ENCODE measurements around the gene SLC66A1. TPM values are rescaled to one million over a fixed set of nuclear protein-coding genes. Genes with fewer than 3 reads are reported as not detected.

SLC66A1 gene
- total RNA-seq, 2 experiments from 2014 or later: 2.3 to 3.7 TPM

DNA sequence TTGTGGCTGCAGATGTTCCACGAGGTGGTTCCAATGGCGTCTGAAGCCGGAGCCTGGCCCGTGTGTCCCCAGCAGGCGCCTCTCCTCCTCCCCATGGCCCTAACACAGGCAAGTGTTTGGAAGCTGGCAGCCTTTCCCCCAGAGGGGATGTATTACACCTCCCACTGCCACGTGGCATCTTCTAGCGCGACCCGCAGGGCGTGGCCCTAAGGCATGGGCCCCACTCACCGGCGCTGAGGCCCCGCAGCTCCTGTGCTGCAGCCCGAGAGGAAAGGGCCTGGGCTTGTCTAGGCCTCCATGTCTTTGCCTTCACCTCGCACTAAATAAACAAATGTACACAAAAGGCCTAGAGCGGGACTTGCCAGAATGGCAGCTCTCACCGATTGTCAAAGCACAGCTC is 37.9 kb downstream of the SLC66A1 start:
- intact Hi-C loops (cut with DNase I, micrococcal nuclease): no loop called here
- ATAC-seq (ENCODE audit: poor library complexity) (no peak), DNase-seq (no peak)
- no peaks in the 10 kb centered on the region for H3K9me3 ChIP-seq (ENCODE audit: control insufficient read depth in 1 of 2, insufficient read depth in 1 of 2, low read length in 2 of 2)
- no peaks in the 10 kb centered on the region for H3K4me1 ChIP-seq (ENCODE audit: insufficient read depth, low read length)
- Mint-ChIP-seq H3K9me3 (no peaks in the 10 kb centered on the region), H3K4me3 (no peak overlapping the region), H3K27me3 (no peaks in the 10 kb centered on the region), H3K36me3 (ENCODE audit: low read depth) (peaks cover 83% of the 10 kb centered on the region), H3K27ac (no peak overlapping the region), H3K4me1 (ENCODE audit: low read depth) (no peaks in the 10 kb centered on the region)
- no peak overlapping the region for H3K4me3 ChIP-seq (ENCODE audit: low read length)
- H3K27me3 ChIP-seq (ENCODE audit: control insufficient read depth in 1 of 2, insufficient read depth in 2 of 2, low read length in 2 of 2): no peaks in the 10 kb centered on the region
- ChIA-PET POLR2A (no interaction called here), CTCF (interaction anchor here (0.7 kb wide), 1 partner anchor 180 kb away, joined by 3 read pairs; no protein-coding TSS in a partner anchor)
- no peak for TF ChIP-seq CTCF (IDR thresholded peaks at IDR 0.05)
- H3K36me3 ChIP-seq (ENCODE audit: insufficient read depth, low read length): peaks cover 80% of the 10 kb centered on the region
- no peak overlapping the region for H3K27ac ChIP-seq (ENCODE audit: low read depth in 1 of 2, low read length in 2 of 2)

DNA sequence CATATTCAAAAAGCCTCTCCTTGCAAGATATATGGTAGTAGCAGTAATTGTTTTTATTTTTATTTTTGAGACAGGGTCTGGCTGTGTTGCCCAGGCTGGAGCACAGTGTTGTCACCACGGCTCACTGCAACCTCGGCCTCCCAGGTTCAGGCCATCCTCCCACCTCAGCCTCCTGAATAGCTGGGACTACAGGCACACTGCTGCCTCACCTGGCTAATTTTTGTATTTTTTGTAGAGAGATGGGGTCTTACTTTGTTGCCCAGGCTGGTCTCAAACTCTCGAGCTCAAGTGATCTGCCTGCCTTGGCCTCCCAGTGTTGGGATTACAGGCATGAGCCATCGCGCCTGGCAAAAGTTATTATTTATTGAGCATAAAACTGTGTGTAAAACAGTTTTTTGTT is 38.4 kb downstream of the SLC66A1 start:
- Mint-ChIP-seq H3K4me1 (ENCODE audit: low read depth) (no peaks in the 10 kb centered on the region), H3K27me3 (no peaks in the 10 kb centered on the region), H3K9me3 (no peaks in the 10 kb centered on the region), H3K4me3 (no peak overlapping the region), H3K27ac (no peak overlapping the region), H3K36me3 (ENCODE audit: low read depth) (peaks cover 84% of the 10 kb centered on the region)
- no peak overlapping the region for H3K4me3 ChIP-seq (ENCODE audit: low read length)
- no peak for TF ChIP-seq CTCF (IDR thresholded peaks at IDR 0.05)
- no peak overlapping the region for H3K27ac ChIP-seq (ENCODE audit: low read depth in 1 of 2, low read length in 2 of 2)
- no peaks in the 10 kb centered on the region for H3K4me1 ChIP-seq (ENCODE audit: insufficient read depth, low read length)
- no peak for ATAC-seq (ENCODE audit: poor library complexity)
- DNase-seq: no peak
- H3K9me3 ChIP-seq (ENCODE audit: control insufficient read depth in 1 of 2, insufficient read depth in 1 of 2, low read length in 2 of 2): no peaks in the 10 kb centered on the region
- no peaks in the 10 kb centered on the region for H3K27me3 ChIP-seq (ENCODE audit: control insufficient read depth in 1 of 2, insufficient read depth in 2 of 2, low read length in 2 of 2)
- POLR2A ChIA-PET: interaction anchor here (0.7 kb wide), 1 partner anchor 433 kb away, joined by 3 read pairs; no protein-coding TSS in a partner anchor
- CTCF ChIA-PET: interaction anchor here (0.7 kb wide), 1 partner anchor 181 kb away, joined by 3 read pairs; no protein-coding TSS in a partner anchor
- intact Hi-C loops (cut with DNase I, micrococcal nuclease): no loop called here
- H3K36me3 ChIP-seq (ENCODE audit: insufficient read depth, low read length): peaks cover 79% of the 10 kb centered on the region

DNA sequence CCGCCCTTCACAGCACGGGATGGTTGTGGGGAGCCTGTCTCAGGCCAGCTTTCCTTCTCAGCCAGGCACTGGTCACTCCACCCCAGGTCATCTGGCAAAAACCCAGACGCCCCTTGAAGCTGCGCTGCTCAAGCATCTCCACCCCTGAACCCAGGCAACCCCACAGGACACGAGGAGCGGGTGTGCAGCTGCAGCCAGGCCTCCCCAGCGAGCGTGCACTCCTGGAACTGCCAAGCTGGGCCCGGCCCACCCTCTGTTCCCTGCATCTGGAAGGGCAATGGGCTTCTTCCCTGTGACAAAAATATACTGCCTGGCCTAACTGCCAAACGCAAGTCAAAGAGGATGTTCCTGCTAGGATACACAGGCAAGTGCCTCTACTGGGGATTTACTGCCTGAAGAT is 39.7 kb downstream of the SLC66A1 start:
- no peak for ATAC-seq (ENCODE audit: poor library complexity)
- Mint-ChIP-seq H3K4me3 (no peak overlapping the region), H3K27ac (peak overlapping the region; percentile 47), H3K4me1 (ENCODE audit: low read depth) (no peaks in the 10 kb centered on the region), H3K9me3 (no peaks in the 10 kb centered on the region), H3K36me3 (ENCODE audit: low read depth) (peaks cover 92% of the 10 kb centered on the region), H3K27me3 (no peaks in the 10 kb centered on the region)
- ChIA-PET CTCF (no interaction called here), POLR2A (no interaction called here)
- no peaks in the 10 kb centered on the region for H3K9me3 ChIP-seq (ENCODE audit: control insufficient read depth in 1 of 2, insufficient read depth in 1 of 2, low read length in 2 of 2)
- no peak overlapping the region for H3K27ac ChIP-seq (ENCODE audit: low read depth in 1 of 2, low read length in 2 of 2)
- no peak for DNase-seq
- H3K4me3 ChIP-seq (ENCODE audit: low read length): no peak overlapping the region
- TF ChIP-seq CTCF (IDR thresholded peaks at IDR 0.05): no peak
- H3K4me1 ChIP-seq (ENCODE audit: insufficient read depth, low read length): no peaks in the 10 kb centered on the region
- no peaks in the 10 kb centered on the region for H3K27me3 ChIP-seq (ENCODE audit: control insufficient read depth in 1 of 2, insufficient read depth in 2 of 2, low read length in 2 of 2)
- H3K36me3 ChIP-seq (ENCODE audit: insufficient read depth, low read length): peaks cover 88% of the 10 kb centered on the region
- intact Hi-C loops (cut with DNase I, micrococcal nuclease): no loop called here
